ENCODE measurements around the gene KRT17. TPM values are rescaled to one million over a fixed set of nuclear protein-coding genes. Genes with fewer than 3 reads are reported as not detected.

The KRT17 gene
- total and polyA plus RNA-seq, 2 donors (not counting 1 experiment from before 2014, with no cell fraction given) = 0.50 to 0.89 TPM

DNA sequence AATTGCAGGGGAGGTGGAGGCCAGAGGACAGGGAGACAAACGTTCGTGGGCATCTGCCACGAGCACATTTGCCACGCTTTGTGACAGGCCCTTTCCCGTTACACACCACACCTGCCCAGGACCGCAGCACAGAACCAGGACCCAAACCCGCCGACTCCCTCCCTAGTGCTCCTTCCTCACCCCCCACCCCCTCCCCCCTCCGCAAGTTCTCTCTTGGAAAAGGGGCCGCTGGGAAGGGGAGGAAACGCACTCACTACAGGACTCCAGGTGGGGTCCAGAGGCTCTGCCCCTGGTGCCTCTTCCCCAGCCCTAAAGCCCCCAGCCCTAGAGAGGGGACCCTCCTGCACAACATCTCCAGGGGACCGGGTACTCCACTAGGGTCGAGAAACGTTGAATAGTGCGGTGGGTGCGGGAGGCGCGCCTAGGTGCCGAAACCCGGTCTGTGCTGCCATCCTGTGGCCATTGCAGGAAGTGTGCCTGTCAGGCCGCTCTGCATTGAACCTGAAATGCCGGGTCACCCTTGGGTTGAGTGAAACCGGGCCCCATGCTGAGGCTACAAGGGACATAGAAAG lies 42.4 kb upstream of the KRT17 start:
- peak; percentile 51 to 67 for DNase-seq (ENCODE audit: low read depth in 2 of 2)
- Histone ChIP-seq H3K27ac (ENCODE audit: insufficient read depth, low read length) (peak overlapping the region; percentile 59), H3K79me2 (ENCODE audit: control insufficient read depth, insufficient read depth, low read length) (no peaks in the 10 kb centered on the region), H3K4me3 (replicated peaks in 1 of 4; ENCODE audit: control extremely low read depth in 1 of 4, insufficient read depth in 1 of 4, low read depth in 3 of 4, low read length in 4 of 4) (peak overlapping the region in 2 of 4 experiments; percentile 49 to 59), H4K20me1 (ENCODE audit: control insufficient read depth, extremely low read depth, insufficient read depth, low read length) (no peaks in the 10 kb centered on the region), H3K4me1 (ENCODE audit: control insufficient read depth, extremely low read depth, insufficient read depth, low read length) (peaks cover 8% of the 10 kb centered on the region), H3K9ac (ENCODE audit: insufficient read depth, low read length) (peak overlapping the region; percentile 26), H3K36me3 (ENCODE audit: control insufficient read depth, insufficient read depth, low read length) (no peaks in the 10 kb centered on the region), H2AFZ (ENCODE audit: low read length) (peak overlapping the region; percentile 79), H3K4me2 (ENCODE audit: extremely low read depth, insufficient read depth, low read length) (peak overlapping the region; percentile 76), H3K27me3 (ENCODE audit: control insufficient read depth, insufficient read depth, low read length) (no peaks in the 10 kb centered on the region), H3K9me3 (ENCODE audit: control insufficient read depth, insufficient read depth, low read depth, low read length) (no peaks in the 10 kb centered on the region)
- no peak for TF ChIP-seq EZH2 (IDR thresholded peaks at IDR 0.05; ENCODE audit: low read length, missing control alignments)
- TF ChIP-seq, protein P1, sequence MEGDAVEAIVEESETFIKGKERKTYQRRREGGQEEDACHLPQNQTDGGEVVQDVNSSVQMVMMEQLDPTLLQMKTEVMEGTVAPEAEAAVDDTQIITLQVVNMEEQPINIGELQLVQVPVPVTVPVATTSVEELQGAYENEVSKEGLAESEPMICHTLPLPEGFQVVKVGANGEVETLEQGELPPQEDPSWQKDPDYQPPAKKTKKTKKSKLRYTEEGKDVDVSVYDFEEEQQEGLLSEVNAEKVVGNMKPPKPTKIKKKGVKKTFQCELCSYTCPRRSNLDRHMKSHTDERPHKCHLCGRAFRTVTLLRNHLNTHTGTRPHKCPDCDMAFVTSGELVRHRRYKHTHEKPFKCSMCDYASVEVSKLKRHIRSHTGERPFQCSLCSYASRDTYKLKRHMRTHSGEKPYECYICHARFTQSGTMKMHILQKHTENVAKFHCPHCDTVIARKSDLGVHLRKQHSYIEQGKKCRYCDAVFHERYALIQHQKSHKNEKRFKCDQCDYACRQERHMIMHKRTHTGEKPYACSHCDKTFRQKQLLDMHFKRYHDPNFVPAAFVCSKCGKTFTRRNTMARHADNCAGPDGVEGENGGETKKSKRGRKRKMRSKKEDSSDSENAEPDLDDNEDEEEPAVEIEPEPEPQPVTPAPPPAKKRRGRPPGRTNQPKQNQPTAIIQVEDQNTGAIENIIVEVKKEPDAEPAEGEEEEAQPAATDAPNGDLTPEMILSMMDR (conservative IDR thresholded peaks at IDR 0.05 in 1 of 2, IDR thresholded peaks at IDR 0.05 in 1 of 2; ENCODE audit: low read depth in 1 of 2, low read length in 2 of 2) = peak; percentile 85 to 94

DNA sequence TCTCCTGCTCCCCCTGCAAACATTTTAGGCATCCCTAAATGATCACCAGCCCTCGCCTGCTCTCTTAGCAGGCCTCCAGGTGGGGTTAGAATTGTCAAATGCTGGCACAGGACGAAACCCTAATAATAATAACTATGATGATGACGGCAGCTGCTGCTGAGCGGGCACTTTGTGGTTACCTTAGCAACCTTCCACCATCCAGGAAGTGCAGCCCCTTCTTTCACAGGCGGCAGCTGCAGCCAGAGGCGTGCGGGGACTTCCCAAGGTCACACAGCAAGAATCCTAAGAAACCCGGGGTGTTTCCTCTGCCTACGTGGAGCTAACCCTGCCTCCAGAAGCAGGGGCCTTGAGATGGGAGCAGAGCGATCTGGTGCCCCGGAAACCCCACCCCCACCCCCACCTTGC lies 41.9 kb upstream of the KRT17 start:
- H4K20me1 ChIP-seq (ENCODE audit: control insufficient read depth, extremely low read depth, insufficient read depth, low read length) = no peaks in the 10 kb centered on the region
- peak overlapping the region in 2 of 4 experiments; percentile 9 to 59 for H3K4me3 ChIP-seq (replicated peaks in 1 of 4; ENCODE audit: control extremely low read depth in 1 of 4, insufficient read depth in 1 of 4, low read depth in 3 of 4, low read length in 4 of 4)
- peak overlapping the region; percentile 79 for H2AFZ ChIP-seq (ENCODE audit: low read length)
- peak overlapping the region; percentile 47 for H3K9ac ChIP-seq (ENCODE audit: insufficient read depth, low read length)
- H3K79me2 ChIP-seq (ENCODE audit: control insufficient read depth, insufficient read depth, low read length) = no peaks in the 10 kb centered on the region
- H3K9me3 ChIP-seq (ENCODE audit: control insufficient read depth, insufficient read depth, low read depth, low read length) = no peaks in the 10 kb centered on the region
- peak overlapping the region; percentile 59 for H3K27ac ChIP-seq (ENCODE audit: insufficient read depth, low read length)
- no peaks in the 10 kb centered on the region for H3K36me3 ChIP-seq (ENCODE audit: control insufficient read depth, insufficient read depth, low read length)
- no peak for TF ChIP-seq EZH2 (IDR thresholded peaks at IDR 0.05; ENCODE audit: low read length, missing control alignments)
- TF ChIP-seq, protein P1 (conservative IDR thresholded peaks at IDR 0.05 in 1 of 2, IDR thresholded peaks at IDR 0.05 in 1 of 2; ENCODE audit: low read depth in 1 of 2, low read length in 2 of 2) = no peak
- peaks cover 8% of the 10 kb centered on the region for H3K4me1 ChIP-seq (ENCODE audit: control insufficient read depth, extremely low read depth, insufficient read depth, low read length)
- DNase-seq (ENCODE audit: low read depth in 2 of 2) = peak; percentile 46 to 62
- H3K27me3 ChIP-seq (ENCODE audit: control insufficient read depth, insufficient read depth, low read length) = no peaks in the 10 kb centered on the region
- H3K4me2 ChIP-seq (ENCODE audit: extremely low read depth, insufficient read depth, low read length) = peak overlapping the region; percentile 72

DNA sequence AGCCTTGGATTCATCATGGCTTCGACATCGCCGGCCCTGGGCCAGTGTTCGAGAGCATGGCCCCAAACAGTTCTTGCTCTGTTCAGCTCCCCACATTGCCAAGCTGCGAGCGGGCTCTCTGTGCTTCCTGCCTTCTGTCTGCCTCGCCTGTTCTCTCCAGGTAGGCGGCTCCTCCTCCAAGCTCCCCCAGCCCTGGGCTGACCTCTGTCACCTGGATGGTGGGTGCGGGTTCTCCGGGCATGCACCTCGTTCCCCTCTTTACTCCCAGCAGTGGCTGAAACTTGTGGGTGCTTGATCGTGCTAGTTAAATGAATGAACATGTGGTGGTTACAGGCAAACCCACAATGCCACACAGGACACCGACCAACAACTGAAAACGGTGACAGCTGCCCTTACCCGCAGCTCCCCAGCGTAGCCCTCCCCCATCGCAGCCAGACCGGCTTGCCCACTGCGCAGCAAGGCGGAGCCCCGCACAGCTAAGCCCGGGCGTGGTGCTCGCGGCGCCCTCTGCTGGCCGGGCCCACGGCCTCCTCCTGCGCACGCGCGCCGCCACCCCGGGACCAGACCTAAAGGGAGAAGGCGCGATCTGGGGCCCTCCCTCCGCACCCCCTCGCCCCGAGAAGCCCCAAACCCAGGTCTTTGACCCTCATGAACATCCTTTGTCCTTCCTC lies 41.3 kb upstream of the KRT17 start:
- no peaks in the 10 kb centered on the region for H3K9me3 ChIP-seq (ENCODE audit: control insufficient read depth, insufficient read depth, low read depth, low read length)
- no peaks in the 10 kb centered on the region for H3K27me3 ChIP-seq (ENCODE audit: control insufficient read depth, insufficient read depth, low read length)
- H3K4me3 ChIP-seq (replicated peaks in 1 of 4; ENCODE audit: control extremely low read depth in 1 of 4, insufficient read depth in 1 of 4, low read depth in 3 of 4, low read length in 4 of 4) = peak overlapping the region in 3 of 4 experiments; percentile 18 to 59 (median 55)
- H3K4me2 ChIP-seq (ENCODE audit: extremely low read depth, insufficient read depth, low read length) = peak overlapping the region; percentile 72
- H3K79me2 ChIP-seq (ENCODE audit: control insufficient read depth, insufficient read depth, low read length) = no peaks in the 10 kb centered on the region
- TF ChIP-seq, protein P1 (conservative IDR thresholded peaks at IDR 0.05 in 1 of 2, IDR thresholded peaks at IDR 0.05 in 1 of 2; ENCODE audit: low read depth in 1 of 2, low read length in 2 of 2) = peak; percentile 62 to 78
- TF ChIP-seq EZH2 (IDR thresholded peaks at IDR 0.05; ENCODE audit: low read length, missing control alignments) = no peak
- peak overlapping the region; percentile 59 for H3K27ac ChIP-seq (ENCODE audit: insufficient read depth, low read length)
- H3K4me1 ChIP-seq (ENCODE audit: control insufficient read depth, extremely low read depth, insufficient read depth, low read length) = peaks cover 8% of the 10 kb centered on the region
- peak; percentile 74 to 75 for DNase-seq (ENCODE audit: low read depth in 2 of 2)
- H2AFZ ChIP-seq (ENCODE audit: low read length) = peak overlapping the region; percentile 67
- H4K20me1 ChIP-seq (ENCODE audit: control insufficient read depth, extremely low read depth, insufficient read depth, low read length) = no peaks in the 10 kb centered on the region
- H3K36me3 ChIP-seq (ENCODE audit: control insufficient read depth, insufficient read depth, low read length) = no peaks in the 10 kb centered on the region
- H3K9ac ChIP-seq (ENCODE audit: insufficient read depth, low read length) = peak overlapping the region; percentile 47
